ENCODE data around the gene INTS3. TPM values are rescaled to one million over a fixed set of nuclear protein-coding genes. Genes with fewer than 3 reads are reported as not detected.

INTS3 gene
- total and polyA plus RNA-seq, 10 of the 15 experiments (the other 5 are each of a cell fraction or from before 2014, with no cell fraction given): 12.6 to 87.4 (median 30.8) TPM

GRCh38 chr1:153791648-153792253, 63.9 kb downstream of the INTS3 start:
- Histone ChIP-seq H3K79me2 (ENCODE audit: control insufficient read depth, insufficient read depth, low read length) (no peaks in the 10 kb centered on the region), H2AFZ (ENCODE audit: control insufficient read depth, low read depth, low read length) (peak overlapping the region; percentile 67), H3K9ac (ENCODE audit: control insufficient read depth, insufficient read depth, low read length) (peak overlapping the region; percentile 49), H3K27me3 (replicated peaks in 1 of 2; ENCODE audit: control insufficient read depth in 2 of 2, insufficient read depth in 2 of 2, low read length in 1 of 2) (no peaks in the 10 kb centered on the region), H3K9me3 (replicated peaks; ENCODE audit: control insufficient read depth, insufficient read depth, low read length) (no peaks in the 10 kb centered on the region), H3K27ac (ENCODE audit: control insufficient read depth, insufficient read depth) (peak overlapping the region; percentile 88), H4K20me1 (ENCODE audit: control insufficient read depth, insufficient read depth) (no peaks in the 10 kb centered on the region), H3K4me3 (0 out of 2 replicates have a peak overlapping the region, but pooled peaks have one; percentile 28), H3K4me1 (ENCODE audit: control insufficient read depth, insufficient read depth, low read length) (peaks cover 26% of the 10 kb centered on the region), H3K36me3 (ENCODE audit: control insufficient read depth in 2 of 2, insufficient read depth in 2 of 2, low read length in 1 of 2) (no peaks in the 10 kb centered on the region), H3K4me2 (ENCODE audit: control insufficient read depth, insufficient read depth) (peak overlapping the region; percentile 76)
- CTCF ChIA-PET: interaction anchor here (0.6 to 4.0 kb wide), 8 partner anchors 12 to 195 kb away, joined by 3 to 20 read pairs (median 4); partner anchors contain the start of genes DENND4B and RAB13
- BruUV-seq (replicated peaks): no TSS peak
- 65% methylated on average over 16 of the region's 16 CpGs for WGBS (ENCODE audit: insufficient coverage, insufficient replicate concordance, low lambda C conversion rate, missing lambda C conversion rate)
- intact Hi-C loops (cut with micrococcal nuclease; ENCODE audit: unreplicated experiment) (no loop called here), in situ Hi-C loops (cut with MboI) (loop anchor here (10.0 kb wide), 1 partner anchor 193 kb away; the partner anchor contains the start of gene RAB13)
- ATAC-seq: peak; percentile 54
- FAIRE-seq: no peak
- SMC1A ChIA-PET (ENCODE audit: uncharacterized antibody, unreplicated experiment): interaction anchor here (0.6 to 3.5 kb wide), 16 partner anchors 14 to 480 kb away, joined by 3 to 21 read pairs (median 4); partner anchors contain the start of genes CREB3L4, JTB and RAB13
- POLR2A ChIA-PET: interaction anchor here (0.7 to 1.3 kb wide), 7 partner anchors 14 to 468 kb away, joined by 3 to 6 read pairs (median 4); partner anchors contain the start of gene CREB3L4
- TF ChIP-seq SPI1 (IDR thresholded peaks at IDR 0.05; ENCODE audit: borderline replicate concordance, insufficient read depth, low read depth, low read length) (peak; percentile 92; the same call in 1 of the 2 replicates), POLR2A (IDR thresholded peaks at IDR 0.05; ENCODE audit: low read depth, low read length) (0 out of 2 replicates have a peak, but pooled peaks have one; percentile 37), ZNF687 (IDR thresholded peaks at IDR 0.05) (peak; percentile 60), HCFC1 (IDR thresholded peaks at IDR 0.05; ENCODE audit: low read length) (no peak), ZNF217 (IDR thresholded peaks at IDR 0.05) (0 out of 2 replicates have a peak, but pooled peaks have one; percentile 7), NR2F1 (conservative IDR thresholded peaks at IDR 0.05) (peak; percentile 89), SKIL (IDR thresholded peaks at IDR 0.05; ENCODE audit: low read depth, poor library complexity, severe bottlenecking) (no peak), DPF2 (IDR thresholded peaks at IDR 0.05) (0 out of 2 replicates have a peak, but pooled peaks have one; percentile 41), HDGF (IDR thresholded peaks at IDR 0.05) (0 out of 2 replicates have a peak, but pooled peaks have one; percentile 39)
- no peak for DNase-seq (ENCODE audit: low read depth, low spot score)
- RAD21 ChIA-PET (ENCODE audit: unreplicated experiment): interaction anchor here (0.6 to 1.7 kb wide), 9 partner anchors 13 to 560 kb away, joined by 3 to 6 read pairs (median 4); partner anchors contain the start of genes JTB and SLC27A3

Measured in GM12878 (cell line).